GM23248 (cell line): ENCODE results near the gene BMP15.

Experiments
- EZH2 ChIP-seq: fragments of 200-600 bp; sonication (generic); IDR thresholded peaks from 2 replicates; pipeline ENCODE4 v1.6.1; 2018; ENCODE audit warnings: antibody characterized with exemption, mild to moderate bottlenecking; ENCODE audit not compliant: insufficient read depth, poor library complexity, severe bottlenecking
- EZH2phosphoT487 ChIP-seq: fragments of 200-600 bp; sonication (generic); IDR thresholded peaks from 2 replicates; pipeline ENCODE4 v1.6.1; 2018; ENCODE audit warnings: antibody characterized with exemption, moderate library complexity, mild to moderate bottlenecking, low read depth; ENCODE audit not compliant: insufficient read depth

DNA sequence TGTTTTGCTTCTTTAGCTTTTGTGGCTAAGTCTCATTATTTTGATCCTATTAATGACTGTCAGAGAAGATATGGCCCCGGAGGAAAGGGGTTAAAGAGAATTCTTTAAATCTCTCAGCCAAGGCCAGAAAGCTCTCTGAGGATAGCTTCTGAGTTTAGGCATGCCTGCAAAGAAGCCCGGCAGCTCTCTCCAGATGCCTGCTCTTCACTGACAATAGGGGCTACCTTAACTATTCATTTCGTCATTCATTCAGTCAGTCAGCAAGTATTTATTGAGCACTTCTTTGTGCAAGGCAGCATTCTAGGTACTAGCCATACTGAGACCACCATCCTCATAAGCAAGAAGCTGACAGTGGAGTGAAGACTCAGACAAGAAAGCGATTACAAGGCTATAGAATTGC lies 34.0 kb upstream of the BMP15 start:
- TF ChIP-seq EZH2phosphoT487 (no peak), EZH2 (no peak)
